ENCODE measurements around the gene PPP1R26. TPM values are rescaled to one million over a fixed set of nuclear protein-coding genes. Genes with fewer than 3 reads are reported as not detected.
A peak's percentile ranks its signal among the peaks of the same experiment; 100 is the strongest.

Gene PPP1R26
- total RNA-seq, 4 donors from 2014 or later: 21.5 to 26.5 (median 25.0) TPM

- Histone ChIP-seq H3K27me3 (no peaks in the 10 kb centered on the region), H3K4me1 (no peaks in the 10 kb centered on the region), H3K9me3 (no peaks in the 10 kb centered on the region), H3K27ac (no peak overlapping the region), H3K36me3 (peaks cover 0 to 6% (median 0%) of the 10 kb centered on the region in 4 donors), H3K4me3 (no peak overlapping the region)
- no peak for TF ChIP-seq POLR2A (IDR thresholded peaks at IDR 0.05)
- no peak for TF ChIP-seq EP300 (IDR thresholded peaks at IDR 0.05; ENCODE audit: low read depth)
- no peak for DNase-seq
- WGBS, 2 donors (ENCODE audit: low coverage in 1 of 2): 92 to 93% methylated on average over 5 to 27 of the region's 27 CpGs
- intact Hi-C loops (cut with DNase I; ENCODE audit: low total_unique reads) (no loop called here), in situ Hi-C loops (cut with MboI; ENCODE audit: low pct_ligation_motif_present in 1 of 4, low pct_unique_long_range_greater_than_20kb in 1 of 4, low sequenced_read_pairs in 3 of 4) (no loop called here)
These were observed 13.5 kb downstream of the PPP1R26 start for GRCh38 chr9:135492886-135493669.

GRCh38 chr9:135494791-135495559 is 15.4 kb downstream of the PPP1R26 start:
- H3K36me3 ChIP-seq: no peaks in the 10 kb centered on the region
- H3K27ac ChIP-seq: no peak overlapping the region
- peaks cover 3 to 7% (median 5%) of the 10 kb centered on the region in 4 donors for H3K4me1 ChIP-seq
- 77 to 84% methylated on average over 12 to 30 of the region's 30 CpGs for WGBS, 2 donors (ENCODE audit: low coverage in 1 of 2)
- no peak overlapping the region for H3K4me3 ChIP-seq
- H3K27me3 ChIP-seq: no peaks in the 10 kb centered on the region
- no peak for DNase-seq
- TF ChIP-seq EP300 (IDR thresholded peaks at IDR 0.05; ENCODE audit: low read depth) (no peak), POLR2A (IDR thresholded peaks at IDR 0.05) (no peak)
- TF ChIP-seq, protein P1, sequence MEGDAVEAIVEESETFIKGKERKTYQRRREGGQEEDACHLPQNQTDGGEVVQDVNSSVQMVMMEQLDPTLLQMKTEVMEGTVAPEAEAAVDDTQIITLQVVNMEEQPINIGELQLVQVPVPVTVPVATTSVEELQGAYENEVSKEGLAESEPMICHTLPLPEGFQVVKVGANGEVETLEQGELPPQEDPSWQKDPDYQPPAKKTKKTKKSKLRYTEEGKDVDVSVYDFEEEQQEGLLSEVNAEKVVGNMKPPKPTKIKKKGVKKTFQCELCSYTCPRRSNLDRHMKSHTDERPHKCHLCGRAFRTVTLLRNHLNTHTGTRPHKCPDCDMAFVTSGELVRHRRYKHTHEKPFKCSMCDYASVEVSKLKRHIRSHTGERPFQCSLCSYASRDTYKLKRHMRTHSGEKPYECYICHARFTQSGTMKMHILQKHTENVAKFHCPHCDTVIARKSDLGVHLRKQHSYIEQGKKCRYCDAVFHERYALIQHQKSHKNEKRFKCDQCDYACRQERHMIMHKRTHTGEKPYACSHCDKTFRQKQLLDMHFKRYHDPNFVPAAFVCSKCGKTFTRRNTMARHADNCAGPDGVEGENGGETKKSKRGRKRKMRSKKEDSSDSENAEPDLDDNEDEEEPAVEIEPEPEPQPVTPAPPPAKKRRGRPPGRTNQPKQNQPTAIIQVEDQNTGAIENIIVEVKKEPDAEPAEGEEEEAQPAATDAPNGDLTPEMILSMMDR (IDR thresholded peaks at IDR 0.05): no peak
- in situ Hi-C loops (cut with MboI; ENCODE audit: low pct_ligation_motif_present in 1 of 4, low pct_unique_long_range_greater_than_20kb in 1 of 4, low sequenced_read_pairs in 3 of 4) (no loop called here), intact Hi-C loops (cut with DNase I; ENCODE audit: low total_unique reads) (no loop called here)
- H3K9me3 ChIP-seq: no peaks in the 10 kb centered on the region

- DNase-seq: no peak
These were observed 19.0 kb downstream of the PPP1R26 start for GRCh38 chr9:135498381-135499126.

DNA sequence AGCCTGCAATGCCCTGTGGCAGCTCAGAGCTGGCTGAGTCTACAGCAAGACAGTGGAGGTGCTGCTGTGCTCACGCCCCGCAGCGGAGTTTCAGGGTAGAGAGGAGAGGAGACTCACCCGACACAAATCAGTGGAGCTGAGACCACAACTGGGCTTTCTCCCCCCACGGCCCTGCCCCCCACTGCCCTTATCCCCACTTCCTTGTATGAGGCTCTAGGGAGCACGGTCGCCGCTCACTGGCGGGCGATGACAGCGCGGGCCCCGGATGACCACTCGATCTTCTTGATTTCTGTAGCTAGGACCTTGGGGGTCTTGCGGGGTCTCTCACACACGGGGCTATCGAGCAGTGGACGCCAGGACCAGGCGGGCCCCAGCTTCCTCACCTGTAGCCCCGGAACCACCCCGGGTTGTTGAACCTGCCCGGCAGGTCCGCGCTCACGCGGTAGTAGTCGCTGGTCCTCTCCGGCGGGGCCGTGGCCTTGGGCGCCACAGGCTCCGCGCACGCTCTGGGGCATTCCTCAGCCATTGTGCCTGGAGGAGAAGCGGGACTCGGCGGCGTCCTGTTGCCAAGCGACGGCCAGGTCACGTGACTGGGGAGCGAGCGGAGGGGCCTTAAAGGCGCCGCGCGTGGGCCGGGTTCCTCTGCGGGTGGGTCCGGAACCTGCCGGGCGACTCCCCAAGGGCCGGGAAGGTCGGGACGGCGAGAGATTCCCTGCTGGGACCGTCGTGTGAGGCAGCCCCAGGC is 19.9 kb downstream of the PPP1R26 start:
- intact Hi-C loops (cut with DNase I; ENCODE audit: low total_unique reads): no loop called here
- TF ChIP-seq EP300 (IDR thresholded peaks at IDR 0.05; ENCODE audit: low read depth) (no peak), POLR2AphosphoS5 (IDR thresholded peaks at IDR 0.05) (no peak), POLR2A (IDR thresholded peaks at IDR 0.05) (no peak)
- TF ChIP-seq, protein P1 (IDR thresholded peaks at IDR 0.05): no peak
- WGBS, 2 donors (ENCODE audit: low coverage in 1 of 2): 1% methylated on average over 44 of the region's 58 CpGs; no CpG with 5 or more reads in 1 of the 2 donors
- H3K36me3 ChIP-seq: peaks cover 0 to 10% (median 0%) of the 10 kb centered on the region in 4 donors
- peak; percentile 96 for DNase-seq
- in situ Hi-C loops (cut with MboI; ENCODE audit: low pct_ligation_motif_present in 1 of 4, low pct_unique_long_range_greater_than_20kb in 1 of 4, low sequenced_read_pairs in 3 of 4): no loop called here
- no peaks in the 10 kb centered on the region for H3K9me3 ChIP-seq
- peak overlapping the region; percentile 77 to 92 (median 86) for H3K27ac ChIP-seq
- peaks cover 15 to 25% (median 18%) of the 10 kb centered on the region in 4 donors for H3K4me1 ChIP-seq
- peak overlapping the region; percentile 81 to 100 (median 96) for H3K4me3 ChIP-seq
- H3K27me3 ChIP-seq: no peaks in the 10 kb centered on the region

More at GRCh38 chr9:135498381-135499126, 19.0 kb downstream of the PPP1R26 start:
- intact Hi-C loops (cut with DNase I; ENCODE audit: low total_unique reads): no loop called here
- H3K27me3 ChIP-seq: no peaks in the 10 kb centered on the region
- no peak overlapping the region for H3K27ac ChIP-seq
- peaks cover 0 to 2% (median 0%) of the 10 kb centered on the region in 4 donors for H3K36me3 ChIP-seq
- in situ Hi-C loops (cut with MboI; ENCODE audit: low pct_ligation_motif_present in 1 of 4, low pct_unique_long_range_greater_than_20kb in 1 of 4, low sequenced_read_pairs in 3 of 4): no loop called here
- 77 to 79% methylated on average over 2 to 15 of the region's 15 CpGs for WGBS, 2 donors (ENCODE audit: low coverage in 1 of 2)
- no peaks in the 10 kb centered on the region for H3K9me3 ChIP-seq
- no peak overlapping the region for H3K4me3 ChIP-seq
- H3K4me1 ChIP-seq: peaks cover 15 to 25% (median 18%) of the 10 kb centered on the region in 4 donors
- TF ChIP-seq EP300 (IDR thresholded peaks at IDR 0.05; ENCODE audit: low read depth) (no peak), POLR2AphosphoS5 (IDR thresholded peaks at IDR 0.05) (no peak), POLR2A (IDR thresholded peaks at IDR 0.05) (no peak)
- TF ChIP-seq, protein P1 (IDR thresholded peaks at IDR 0.05): no peak
